H1 (cell line): ENCODE data around the gene RBP5. TPM values are rescaled to one million over a fixed set of nuclear protein-coding genes. Genes with fewer than 3 reads are reported as not detected.

ENCODE experiments used
- CTCF ChIA-PET: fragments of 300-600 bp; sonication (Branson Sonifier 250); formaldehyde crosslinking; loops from one replicate; lab custom pipeline; 2021; ENCODE audit not compliant: partially characterized antibody; lab: Charles Lee
- POLR2A ChIA-PET: fragments of 300-600 bp; sonication (Branson Sonifier 250); formaldehyde crosslinking; loops from one replicate; lab custom pipeline; 2021; ENCODE audit warnings: inconsistent platforms; ENCODE audit not compliant: partially characterized antibody; lab: Charles Lee
- DNase-seq, 2 experiments: peaks; one replicate each; pipeline versions ENCODE4 v3.0.0 to v3.0.0-alpha.2; 2010 to 2022; ENCODE audit warnings: low spot score in 2 of 2, low read depth in 1 of 2, mixed read lengths in 1 of 2
- FAIRE-seq: peaks from 2 replicates; lab custom pipeline; 2011; peaks lifted over from hg19 to GRCh38; lab: Jason Lieb, UNC
- H2AFZ ChIP-seq: 2 replicates; pipeline ENCODE4 v1.8.1; 2012; ENCODE audit warnings: low read length, inconsistent platforms
- H2AK5ac ChIP-seq: 2 replicates; pipeline ENCODE4 v1.6.1; 2013; ENCODE audit warnings: low read depth, low read length
- H2BK120ac ChIP-seq: replicated peaks from 2 replicates; pipeline ENCODE3; 2013; ENCODE audit warnings: low read depth, low read length, inconsistent platforms
- H2BK12ac ChIP-seq: 2 replicates; pipeline ENCODE4 v1.6.1; 2013; ENCODE audit warnings: low read depth, low read length
- H2BK15ac ChIP-seq: 2 replicates; pipeline ENCODE4 v1.6.1; 2013; ENCODE audit warnings: low read length
- H2BK20ac ChIP-seq: 2 replicates; pipeline ENCODE4 v1.6.1; 2013; ENCODE audit warnings: low read length
- H2BK5ac ChIP-seq: 2 replicates; pipeline ENCODE4 v1.6.1; 2013; ENCODE audit warnings: low read depth, low read length
- H3K14ac ChIP-seq: 2 replicates; pipeline ENCODE4 v1.6.1; 2013; ENCODE audit warnings: inconsistent platforms; ENCODE audit not compliant: insufficient read length
- H3K18ac ChIP-seq: 2 replicates; pipeline ENCODE4 v1.6.1; 2013; ENCODE audit warnings: low read length; ENCODE audit errors: extremely low read depth
- H3K23ac ChIP-seq: 2 replicates; pipeline ENCODE4 v1.6.1; 2013; ENCODE audit warnings: inconsistent platforms; ENCODE audit not compliant: insufficient read length
- H3K23me2 ChIP-seq: 2 replicates; pipeline ENCODE4 v1.6.1; 2013; ENCODE audit warnings: low read depth, low read length
- H3K27ac ChIP-seq: 2 replicates; pipeline ENCODE4 v1.6.1; 2011; ENCODE audit warnings: low read depth, low read length, inconsistent platforms
- H3K27me3 ChIP-seq, 4 experiments: replicated peaks in 1 of 4; 1 replicate in 1 of 4; 2 replicates in 3 of 4; pipeline versions ENCODE4 v1.6.1 to v1.8.1; 2011 to 2013; ENCODE audit warnings: low read length in 3 of 4, mild to moderate bottlenecking in 3 of 4, inconsistent platforms in 2 of 4, mixed read lengths in 2 of 4, moderate library complexity in 1 of 4; ENCODE audit not compliant: control insufficient read depth in 3 of 4, insufficient read depth in 3 of 4; ENCODE audit errors: extremely low read depth in 1 of 4
- H3K36me3 ChIP-seq, 4 experiments: 2 replicates each; pipeline versions ENCODE4 v1.6.1 to v1.8.1; 2011 to 2013; ENCODE audit warnings: mild to moderate bottlenecking in 4 of 4, low read length in 3 of 4, moderate library complexity in 2 of 4, control low read depth in 1 of 4, inconsistent platforms in 1 of 4; ENCODE audit not compliant: insufficient read depth in 4 of 4, control insufficient read depth in 2 of 4
- H3K4ac ChIP-seq: replicated peaks from 2 replicates; pipeline ENCODE3; 2013; ENCODE audit warnings: low read length, low read depth, mixed read lengths, inconsistent platforms; ENCODE audit not compliant: insufficient read length
- H3K4me1 ChIP-seq, 4 experiments: replicated peaks in 1 of 4; 1 replicate in 1 of 4; 2 replicates in 3 of 4; pipeline versions ENCODE4 v1.6.1 to v1.8.1; 2011 to 2013; ENCODE audit warnings: low read length in 3 of 4, inconsistent platforms in 2 of 4, mixed read lengths in 1 of 4; ENCODE audit not compliant: insufficient read depth in 4 of 4, control insufficient read depth in 3 of 4
- H3K4me2 ChIP-seq, 2 experiments: 2 replicates each; pipeline versions ENCODE4 v1.6.1 to v1.8.1; 2011 to 2013; ENCODE audit warnings: low read depth in 2 of 2, low read length in 2 of 2, control low read depth in 1 of 2, inconsistent platforms in 1 of 2, mild to moderate bottlenecking in 1 of 2; ENCODE audit not compliant: insufficient read depth in 1 of 2
- H3K4me3 ChIP-seq, 4 experiments: fragments of 200-600, 300-600 bp in 1 of 4; sonication (generic), shearing (Covaris generic), sonication (Bioruptor Twin) in 1 of 4; 2 replicates each; pipeline versions ENCODE4 v1.5.1 to v1.8.1; 2011 to 2016; ENCODE audit warnings: low read length in 4 of 4, low read depth in 3 of 4, control low read depth in 2 of 4, inconsistent platforms in 2 of 4, mild to moderate bottlenecking in 2 of 4, mixed read lengths in 1 of 4, moderate library complexity in 1 of 4; ENCODE audit not compliant: insufficient read depth in 2 of 4; ENCODE audit errors: extremely low read depth in 1 of 4
- H3K56ac ChIP-seq: replicated peaks from 2 replicates; pipeline ENCODE3; 2013; ENCODE audit warnings: low read depth, mild to moderate bottlenecking, mixed read lengths, low read length, inconsistent platforms; ENCODE audit not compliant: insufficient read length
- H3K79me1 ChIP-seq: 2 replicates; pipeline ENCODE4 v1.6.1; 2013; ENCODE audit warnings: low read depth, low read length, control low read depth
- H3K79me2 ChIP-seq, 2 experiments: 2 replicates each; pipeline versions ENCODE4 v1.6.1 to v1.8.1; 2012 to 2013; ENCODE audit warnings: low read length in 2 of 2, mild to moderate bottlenecking in 2 of 2, inconsistent platforms in 1 of 2; ENCODE audit not compliant: insufficient read depth in 2 of 2, control insufficient read depth in 1 of 2
- H3K9ac ChIP-seq, 4 experiments: replicated peaks in 1 of 4; 1 replicate in 1 of 4; 2 replicates in 3 of 4; pipeline versions ENCODE4 v1.6.1 to v1.8.1; 2011 to 2013; ENCODE audit warnings: low read depth in 3 of 4, low read length in 3 of 4, control low read depth in 2 of 4, mild to moderate bottlenecking in 2 of 4, moderate library complexity in 2 of 4, inconsistent platforms in 1 of 4; ENCODE audit errors: extremely low read depth in 1 of 4
- H3K9me3 ChIP-seq, 2 experiments: 2 replicates each; pipeline versions ENCODE4 v1.6.1 to v1.8.1; 2012 to 2013; ENCODE audit warnings: mild to moderate bottlenecking in 2 of 2, moderate library complexity in 2 of 2, control low read depth in 1 of 2, inconsistent platforms in 1 of 2, low read depth in 1 of 2, low read length in 1 of 2, mixed read lengths in 1 of 2; ENCODE audit not compliant: insufficient read depth in 2 of 2
- H4K20me1 ChIP-seq, 2 experiments: replicated peaks in 1 of 2; 2 replicates each; pipeline versions ENCODE3 to v1.8.1; 2011 to 2013; ENCODE audit warnings: inconsistent platforms in 2 of 2, low read length in 2 of 2, mild to moderate bottlenecking in 1 of 2; ENCODE audit not compliant: insufficient read depth in 2 of 2, control insufficient read depth in 1 of 2
- H4K5ac ChIP-seq: 2 replicates; pipeline ENCODE4 v1.6.1; 2013; ENCODE audit warnings: low read length, low read depth, mixed read lengths, inconsistent platforms; ENCODE audit not compliant: insufficient read length
- H4K8ac ChIP-seq: 2 replicates; pipeline ENCODE4 v1.8.0; 2013; ENCODE audit warnings: mild to moderate bottlenecking, moderate library complexity, low read length, inconsistent platforms; ENCODE audit not compliant: insufficient read depth; ENCODE audit errors: extremely low read depth
- H4K91ac ChIP-seq: replicated peaks from 2 replicates; pipeline ENCODE3; 2013; ENCODE audit warnings: low read length, mixed read lengths, inconsistent platforms; ENCODE audit not compliant: insufficient read length
- ATF2 ChIP-seq: IDR thresholded peaks from 2 replicates; pipeline ENCODE4 v1.6.1; 2012; ENCODE audit warnings: low read length, inconsistent platforms
- CBX8 ChIP-seq: fragments of 300-800, 300-1000 bp; sonication (generic); IDR thresholded peaks from 2 replicates; pipeline ENCODE4 v1.7.1; 2016; ENCODE audit warnings: low read depth, low read length, borderline replicate concordance
- EGR1 ChIP-seq: IDR thresholded peaks from 2 replicates; pipeline ENCODE4 v1.6.1; 2011; ENCODE audit warnings: low read depth, low read length, borderline replicate concordance
- EZH2 ChIP-seq: fragments of 200-600 bp; sonication (generic); IDR thresholded peaks from 2 replicates; pipeline ENCODE4 v1.7.1; 2012; ENCODE audit warnings: low read depth, mild to moderate bottlenecking, moderate library complexity, low read length, inconsistent platforms; ENCODE audit not compliant: severe bottlenecking
- HDAC6 ChIP-seq: IDR thresholded peaks from one replicate; pipeline ENCODE4 v1.7.1; 2012; ENCODE audit warnings: low read depth, mild to moderate bottlenecking, inconsistent platforms, low read length, moderate library complexity
- JUN ChIP-seq: IDR thresholded peaks from 2 replicates; pipeline ENCODE4 v1.6.1; 2011; ENCODE audit warnings: low read depth, mild to moderate bottlenecking, improper control_type of control experiment, low read length
- KDM1A ChIP-seq: fragments of 200-600, 300-600 bp; sonication (generic); IDR thresholded peaks from 2 replicates; pipeline ENCODE4 v1.7.1; 2016; ENCODE audit warnings: mild to moderate bottlenecking, low read length, borderline replicate concordance
- MAFK ChIP-seq: IDR thresholded peaks from 2 replicates; pipeline ENCODE4 v1.6.1; 2012; ENCODE audit warnings: low read depth, mild to moderate bottlenecking, improper control_type of control experiment, low read length
- POLR2AphosphoS5 ChIP-seq: IDR thresholded peaks from 2 replicates; pipeline ENCODE4 v1.6.1; 2011; ENCODE audit warnings: low read depth, low read length
- RBBP5 ChIP-seq: IDR thresholded peaks from 2 replicates; pipeline ENCODE4 v1.7.1; 2012; ENCODE audit warnings: low read depth, mild to moderate bottlenecking, inconsistent platforms, low read length, moderate library complexity, borderline replicate concordance
- SIRT6 ChIP-seq: IDR thresholded peaks from one replicate; pipeline ENCODE4 v1.7.1; 2012; ENCODE audit warnings: low read length, inconsistent platforms
- SP1 ChIP-seq: IDR thresholded peaks from 2 replicates; pipeline ENCODE4 v1.6.1; 2011; ENCODE audit warnings: low read depth, low read length
- WGBS, 2 experiments: shearing (Covaris generic) in 1 of 2; methylation state at CpG; one replicate each; pipeline versions ENCODE4 v1.1.6 to v1.1.7; 2013 to 2015; ENCODE audit warnings: low lambda C conversion rate in 2 of 2, mixed read lengths in 2 of 2, inconsistent platforms in 1 of 2, low coverage in 1 of 2, missing lambda C conversion rate in 1 of 2; ENCODE audit not compliant: insufficient replicate concordance in 2 of 2, insufficient coverage in 1 of 2, insufficient read length in 1 of 2; ENCODE audit errors: extremely low coverage in 1 of 2, missing lambda C conversion rate in 1 of 2; 5-methylcytosine and 5-hydroxymethylcytosine counted together
- polyA plus RNA-seq, 7 experiments: library from polyadenylated mRNA; depleted of rRNA in 3 of 7; stranded (reverse) in 5 of 7; unstranded in 2 of 7; fragments of >200 nt in 5 of 7; fragments of 200-250 nt in 2 of 7; gene quantifications; 1 replicate in 5 of 7; 2 replicates in 1 of 7; 4 replicates in 1 of 7; pipeline versions ENCODE4 v1.2.1 to v1.2.3, GENCODE V29; 2011 to 2013; ENCODE audit warnings: missing spikeins in 2 of 7, mixed read lengths in 2 of 7
- total RNA-seq: library from RNA; stranded (reverse); fragmentation: NEBNext Ultra II Directional; extraction: Animal tissue kit (Norgen Biotek cat#: 25700); gene quantifications from 2 replicates; pipeline ENCODE4 v1.2.1, GENCODE V29; 2021
- TF ChIP-seq, protein P1 (sequence below): IDR thresholded peaks from 2 replicates; pipeline ENCODE4 v1.6.1; 2012; ENCODE audit warnings: inconsistent platforms

Gene RBP5
- total and polyA plus RNA-seq, 2 of the 8 experiments (the other 6 are each of a cell fraction or from before 2014, with no cell fraction given) = 1.2 to 1.9 TPM

DNA sequence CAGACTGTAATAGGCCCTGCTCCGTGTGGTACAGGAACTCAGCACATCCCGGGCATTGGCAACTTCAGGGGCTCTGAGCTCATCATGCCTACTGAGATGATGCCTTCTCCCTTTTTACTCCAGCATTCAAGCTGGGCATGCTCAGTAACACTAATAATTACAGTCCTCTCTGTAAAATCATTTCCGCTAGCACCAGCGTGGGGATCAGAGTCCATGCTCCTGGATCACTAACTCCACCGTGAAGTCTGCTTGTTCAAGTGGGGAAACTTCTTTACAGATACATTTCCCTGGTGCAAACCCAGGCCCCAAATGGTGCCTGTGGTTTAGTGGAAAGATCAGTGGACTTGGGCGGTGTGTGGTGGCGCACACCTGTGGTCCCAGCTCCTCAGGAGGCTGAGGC lies 18.2 kb upstream of the RBP5 start:
- Histone ChIP-seq H4K91ac (no peak overlapping the region), H3K4ac (no peak overlapping the region), H2BK120ac (no peak overlapping the region), H3K27ac (no peak overlapping the region), H3K56ac (no peak overlapping the region), H3K14ac (no peak overlapping the region), H2BK15ac (no peak overlapping the region), H3K27me3 (no peaks in the 10 kb centered on the region), H2BK12ac (no peak overlapping the region), H2BK5ac (no peak overlapping the region), H3K4me1 (no peaks in the 10 kb centered on the region), H2BK20ac (no peak overlapping the region), H4K20me1 (peaks cover 2 to 3% of the 10 kb centered on the region in 2 experiments), H3K36me3 (peaks cover 0 to 16% (median 0%) of the 10 kb centered on the region in 4 experiments; a peak in 3 of 8 replicates), H3K23me2 (no peaks in the 10 kb centered on the region), H3K9ac (no peak overlapping the region), H3K79me1 (no peaks in the 10 kb centered on the region), H3K18ac (no peak overlapping the region), H2AK5ac (no peak overlapping the region), H3K79me2 (no peaks in the 10 kb centered on the region), H4K8ac (peak overlapping the region; percentile 1; the same call in 1 of the 2 replicates), H3K4me2 (no peak overlapping the region), H3K9me3 (no peaks in the 10 kb centered on the region), H3K23ac (no peak overlapping the region), H3K4me3 (no peak overlapping the region), H4K5ac (no peak overlapping the region), H2AFZ (no peak overlapping the region)
- ChIA-PET CTCF (interaction anchor here (0.6 to 9.8 kb wide), 11 partner anchors 7 to 494 kb away, joined by 3 to 151 read pairs (median 4); partner anchors contain the start of genes C1RL, C1S and RBP5), POLR2A (interaction anchor here (1.3 kb wide), 1 partner anchor 17 kb away, joined by 3 read pairs; the partner anchor contains the start of gene CLSTN3)
- DNase-seq (no peak), FAIRE-seq (no peak)
- WGBS, 2 experiments = 96% methylated on average over 6 of the region's 7 CpGs; no CpG with 5 or more reads in 1 of the 2 experiments
- no peak for TF ChIP-seq EGR1
- no peak for TF ChIP-seq SP1
- no peak for TF ChIP-seq SIRT6
- no peak for TF ChIP-seq KDM1A
- TF ChIP-seq EZH2 = no peak
- TF ChIP-seq MAFK = no peak
- TF ChIP-seq, protein P1, sequence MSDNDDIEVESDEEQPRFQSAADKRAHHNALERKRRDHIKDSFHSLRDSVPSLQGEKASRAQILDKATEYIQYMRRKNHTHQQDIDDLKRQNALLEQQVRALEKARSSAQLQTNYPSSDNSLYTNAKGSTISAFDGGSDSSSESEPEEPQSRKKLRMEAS = no peak
- TF ChIP-seq RBBP5 = no peak
- TF ChIP-seq POLR2AphosphoS5 = no peak
- no peak for TF ChIP-seq HDAC6
- TF ChIP-seq CBX8 = no peak
- TF ChIP-seq JUN = no peak
- TF ChIP-seq ATF2 = no peak
